CD4-positive, alpha-beta T cell treated with Interleukin-4 for 4 hours (primary cell): ENCODE data around the gene MYO5B.
"Not testable (repeated sequence)": the region's sequence is repeated elsewhere in the genome, so short reads cannot be mapped to it uniquely, and the experiment has no call there.

ENCODE experiments used
- DNase-seq: peaks from one replicate; pipeline ENCODE4 v3.0.0-alpha.2; 2020

The MYO5B gene

DNA sequence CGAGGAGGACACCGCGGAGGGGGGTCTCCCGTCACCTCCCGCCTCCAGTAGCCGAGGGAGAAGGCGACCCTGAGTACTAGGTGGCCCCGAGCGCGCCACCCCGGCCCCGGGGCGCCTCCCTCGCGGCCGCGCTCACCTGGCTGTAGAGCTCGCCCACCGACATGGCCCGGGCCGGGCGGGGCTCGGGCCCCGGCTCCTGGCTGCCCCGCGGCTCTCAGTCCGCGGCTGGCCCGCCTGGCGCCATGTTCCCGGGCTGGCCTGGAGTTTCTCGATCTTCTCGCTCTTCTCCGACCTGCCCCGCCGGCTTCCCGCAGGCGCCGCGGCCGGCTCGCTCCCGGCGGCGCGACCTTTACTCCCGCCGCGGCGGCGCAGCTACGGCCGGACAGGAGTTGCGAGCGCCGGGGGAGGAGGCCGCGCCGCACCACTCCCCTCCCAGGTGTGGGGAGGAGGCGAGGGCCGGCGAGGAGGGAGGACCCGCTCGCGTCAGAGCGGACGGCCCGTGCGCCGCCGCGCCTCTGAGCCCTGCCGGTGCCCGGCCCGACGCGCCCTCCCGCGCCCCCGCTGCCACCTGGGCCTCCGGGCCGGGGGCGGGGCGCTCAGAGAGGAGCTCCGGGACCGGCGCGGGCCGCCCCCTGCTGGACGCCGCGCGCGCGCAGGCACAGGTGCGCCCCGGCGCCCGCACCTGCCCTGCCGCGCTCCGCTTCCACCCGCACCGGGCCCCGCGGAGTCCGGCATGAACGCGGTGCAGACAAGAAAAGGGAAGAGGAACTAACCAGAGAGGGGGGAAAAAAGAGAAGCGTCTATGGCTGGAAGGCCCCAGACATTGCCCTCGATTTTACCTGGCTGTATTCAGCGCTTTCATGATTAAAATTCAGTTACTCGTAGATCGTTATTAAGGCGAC lies at the start of gene MYO5B:
Gene MYO5B (minus strand): TSS at position 517 of the 902 bp plus-strand sequence. CDS start 354 bp downstream, at position 163.
- no peak for DNase-seq

- not testable (repeated sequence) for DNase-seq
Observed at GRCh38 chr18:50241768-50242167, 46.8 kb upstream of the MYO5B start.

DNA sequence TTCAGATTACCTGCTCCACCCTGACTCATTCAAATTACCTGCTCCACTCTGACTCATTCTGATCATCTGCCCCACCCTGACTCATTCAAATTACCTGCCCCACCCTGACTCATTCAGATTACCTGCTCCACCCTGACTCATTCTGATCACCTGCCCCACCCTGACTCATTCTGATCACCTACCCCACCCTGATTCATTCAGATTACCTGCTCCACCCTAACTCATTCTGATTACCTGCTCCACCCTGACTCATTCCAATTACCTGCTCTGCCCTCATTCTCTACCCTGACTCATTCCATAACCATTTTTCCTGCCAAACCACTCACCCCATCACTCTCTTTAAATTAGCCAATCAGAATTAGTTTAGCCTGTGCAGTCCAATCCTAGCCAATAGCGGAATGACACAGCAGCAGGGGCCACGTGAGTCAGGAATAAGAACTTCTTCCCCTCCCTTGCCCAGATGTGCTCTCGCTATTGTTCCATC lies 45.2 kb upstream of the MYO5B start:
- DNase-seq, result peak; percentile 7

GRCh38 chr18:50232419-50232818 lies 37.5 kb upstream of the MYO5B start:
- no peak for DNase-seq

- no peak for DNase-seq
Observed at GRCh38 chr18:50231621-50232020, 36.7 kb upstream of the MYO5B start.

GRCh38 chr18:50220249-50220648 lies 25.3 kb upstream of the MYO5B start:
- DNase-seq, result not testable (repeated sequence)

- DNase-seq, result peak; percentile 34
Observed at GRCh38 chr18:50218432-50219197, 23.7 kb upstream of the MYO5B start.

DNA sequence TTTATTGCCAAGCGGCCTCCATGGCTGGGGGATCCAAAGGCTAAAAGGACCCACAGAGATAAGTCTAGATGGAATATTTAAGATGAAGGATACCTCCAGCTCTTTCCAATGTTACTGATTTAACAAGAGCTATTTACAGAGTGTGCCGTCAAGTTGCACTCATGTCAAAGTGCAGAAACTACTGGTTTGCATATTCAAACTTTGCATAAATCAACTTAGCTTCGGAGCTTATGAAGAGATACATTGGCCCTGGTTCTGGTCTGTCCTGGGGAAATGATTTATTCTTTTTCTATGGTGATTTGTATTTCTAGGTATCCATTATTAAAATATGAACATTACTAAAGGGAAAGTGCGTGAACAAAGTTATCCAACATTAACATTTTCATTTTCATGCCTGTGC lies 14.4 kb upstream of the MYO5B start:
- DNase-seq, result no peak

DNA sequence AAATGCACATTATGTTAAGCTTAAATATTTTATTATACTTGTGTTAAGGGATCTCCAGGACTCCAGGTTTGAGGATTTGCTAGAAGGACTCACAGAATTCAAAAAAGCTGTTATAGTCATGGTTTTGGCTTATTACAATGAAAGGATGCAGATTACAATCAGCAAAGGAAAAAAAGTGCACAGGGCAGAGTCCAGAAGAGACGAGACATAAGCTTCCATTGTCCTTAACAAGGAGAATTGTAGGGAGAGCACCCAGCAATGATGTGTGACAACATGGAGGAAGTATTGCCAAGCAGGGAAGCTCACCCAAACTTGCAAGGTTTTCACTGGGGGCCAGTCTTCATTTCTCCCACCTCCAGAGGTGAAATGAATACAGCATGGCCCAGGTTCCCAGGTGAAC lies 12.8 kb upstream of the MYO5B start:
- DNase-seq, result no peak

DNA sequence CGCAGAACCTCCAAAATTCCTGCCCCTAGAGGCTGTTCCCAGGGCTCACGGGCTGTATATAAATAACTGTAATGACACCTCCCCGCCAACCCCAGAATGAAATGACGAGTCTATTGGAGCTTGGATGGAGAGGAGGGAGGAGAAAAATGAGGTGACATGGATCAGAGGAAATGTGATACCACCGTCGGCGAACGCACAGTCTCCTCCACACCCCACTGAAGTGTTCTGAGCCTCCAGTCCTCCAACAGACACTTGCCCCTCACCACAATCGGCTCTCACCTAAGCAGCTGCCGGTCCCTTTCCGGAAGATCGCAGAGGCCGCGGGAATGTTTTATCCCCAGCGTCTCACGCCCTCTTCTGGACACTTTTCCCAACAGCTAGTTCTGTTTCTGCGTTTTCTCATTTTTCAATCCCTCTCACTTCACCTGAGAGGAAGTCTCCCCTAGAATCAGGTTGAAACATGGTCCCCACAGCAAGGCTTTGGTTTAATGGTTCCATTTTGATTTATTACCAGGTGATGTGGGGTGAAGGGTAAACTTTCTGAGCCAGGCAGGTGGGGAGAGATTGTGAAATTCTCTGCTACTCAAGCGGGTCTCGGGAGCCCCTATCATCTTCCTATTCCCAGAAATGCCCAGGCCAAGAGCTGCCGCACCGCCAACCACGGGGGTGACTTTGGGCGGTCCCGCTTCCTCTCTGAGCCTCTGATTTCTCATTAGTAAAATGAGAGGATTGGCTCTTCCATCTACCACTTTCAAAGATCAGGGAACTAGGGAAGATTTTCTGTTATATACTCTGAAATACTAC lies 9.1 kb upstream of the MYO5B start:
- DNase-seq, result no peak

DNA sequence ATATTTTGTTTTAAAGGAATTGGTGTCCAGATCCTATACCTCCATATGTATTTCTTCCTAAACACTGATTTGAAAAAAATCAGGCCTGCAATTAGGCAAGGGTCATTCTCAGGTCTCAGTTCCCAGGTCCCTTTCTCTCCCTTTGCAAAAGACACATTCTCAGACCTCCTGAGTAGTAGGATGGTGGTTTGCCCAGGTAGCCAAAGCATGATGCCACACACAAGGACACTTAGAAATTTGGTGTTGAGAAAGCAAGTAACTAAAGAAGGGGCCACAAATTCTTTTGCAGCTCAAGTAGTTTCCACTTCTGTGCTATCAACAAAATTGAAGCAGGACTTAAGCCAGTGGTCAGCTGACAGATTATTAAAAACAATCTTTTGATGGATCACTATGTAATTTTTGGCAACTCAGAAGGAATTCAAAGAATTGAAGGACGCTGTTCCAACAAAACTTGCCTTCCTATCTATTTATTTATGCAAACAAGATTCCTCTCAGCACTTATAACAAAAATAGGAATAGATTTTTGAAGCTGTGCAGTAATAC lies 6.6 kb upstream of the MYO5B start:
- DNase-seq, result no peak

DNA sequence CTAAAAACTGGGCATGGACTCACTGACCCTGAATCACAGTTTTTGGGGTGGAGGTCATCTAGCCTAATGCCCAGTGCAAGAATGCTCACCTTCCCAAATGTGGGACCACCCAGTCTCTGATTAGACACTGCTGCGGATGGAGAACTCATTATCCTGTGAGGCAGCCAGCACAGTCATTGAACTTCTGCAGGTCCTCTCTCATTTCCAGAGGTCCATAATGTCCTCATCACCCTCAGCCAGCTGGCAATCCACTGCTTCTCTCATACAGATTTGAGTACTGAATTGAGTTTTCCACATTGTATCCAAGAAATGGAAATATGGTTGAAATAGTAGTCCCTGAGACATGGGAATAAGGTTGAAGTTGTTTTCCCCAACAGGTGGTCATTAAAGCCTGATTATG lies 5.0 kb upstream of the MYO5B start:
- no peak for DNase-seq

- DNase-seq, result no peak
Observed at GRCh38 chr18:50199346-50199855, 4.5 kb upstream of the MYO5B start.

DNA sequence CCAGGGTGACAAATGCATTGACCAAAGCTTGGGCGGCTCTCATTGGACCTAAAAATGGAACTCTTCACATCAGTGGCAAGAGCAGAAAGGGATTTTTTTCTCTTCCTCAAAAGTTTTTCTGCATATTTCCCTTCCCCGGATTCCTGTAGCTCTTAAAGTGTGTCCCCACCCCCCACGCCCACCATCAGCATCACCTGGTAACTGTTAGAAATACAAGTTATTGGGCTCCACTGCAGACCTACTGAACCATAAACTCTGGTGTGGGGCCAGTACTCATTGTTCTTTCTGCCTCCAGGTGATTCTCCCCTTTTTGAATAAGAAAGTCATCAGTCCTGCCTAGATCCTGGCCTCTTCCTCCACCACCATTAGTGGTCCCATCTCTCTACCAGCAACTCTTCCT lies 1.3 kb upstream of the MYO5B start:
- no peak for DNase-seq

- no peak for DNase-seq
Observed at GRCh38 chr18:50195689-50196088, 742 bp upstream of the MYO5B start.

DNA sequence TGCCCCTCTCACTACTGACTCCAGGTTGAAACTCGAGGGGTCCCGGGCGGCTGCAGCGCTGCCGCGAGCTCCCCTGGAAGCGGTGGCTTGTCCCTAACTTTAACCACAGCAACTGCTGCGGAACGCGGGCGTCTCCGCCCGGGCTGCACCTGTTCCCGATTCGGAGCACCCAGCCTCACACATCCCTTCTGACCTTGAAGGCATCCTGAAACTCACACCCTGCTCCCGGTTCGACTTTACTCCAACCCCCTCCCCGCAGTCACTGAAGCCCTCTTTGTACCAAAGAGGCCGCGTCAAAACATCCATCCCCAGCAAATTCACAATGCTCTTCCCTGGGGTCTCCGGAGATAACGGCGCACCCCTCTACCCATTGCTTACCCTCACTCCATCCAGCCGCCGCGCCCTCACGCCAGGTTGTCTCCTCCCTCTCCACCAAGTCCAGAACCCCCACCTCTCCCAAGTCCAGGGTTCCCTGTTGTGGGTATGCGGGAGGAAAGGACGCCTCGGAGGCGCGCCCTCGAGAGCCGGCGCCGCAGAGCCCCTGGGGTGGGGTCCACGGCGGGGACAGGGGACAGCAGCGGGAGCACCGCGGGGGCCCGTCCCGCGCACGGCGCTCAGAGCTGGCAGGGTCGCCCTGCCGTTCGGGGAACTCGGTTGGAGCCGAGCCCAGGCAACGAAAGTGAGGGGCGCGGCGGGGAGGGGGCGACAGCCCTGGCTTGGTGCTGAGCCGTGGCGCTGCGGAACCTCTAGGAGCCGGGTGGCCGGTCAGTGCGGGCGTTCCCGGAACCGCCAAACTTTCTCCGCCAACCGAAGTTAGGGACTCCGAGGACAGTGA lies 934 bp downstream of the MYO5B start:
- DNase-seq, result no peak

GRCh38 chr18:50192995-50193795 lies 1.8 kb downstream of the MYO5B start:
- DNase-seq, result no peak

GRCh38 chr18:50190926-50191325 lies 4.0 kb downstream of the MYO5B start:
- no peak for DNase-seq

DNA sequence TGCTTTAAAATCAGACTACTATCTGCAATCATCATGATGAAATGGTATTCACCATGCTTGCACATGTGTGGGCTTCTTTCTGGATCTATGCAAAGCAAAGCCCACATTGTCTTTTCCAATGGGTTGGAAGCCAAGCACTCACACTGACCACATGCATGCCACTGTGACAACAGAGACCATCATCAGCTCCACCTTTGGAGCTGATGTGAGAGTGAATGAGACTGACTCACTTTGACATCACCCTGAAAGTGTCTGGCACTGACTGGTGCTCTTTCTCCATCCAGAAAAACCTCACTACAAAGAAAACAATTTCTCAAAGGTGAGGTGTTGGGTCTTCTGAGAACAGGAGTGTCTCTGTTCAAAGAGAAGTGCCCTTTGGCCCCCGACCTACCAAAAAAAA lies 4.7 kb downstream of the MYO5B start:
- no peak for DNase-seq

GRCh38 chr18:50189160-50189559 lies 5.8 kb downstream of the MYO5B start:
- DNase-seq, result no peak

- no peak for DNase-seq
Observed at GRCh38 chr18:50188652-50189051, 6.3 kb downstream of the MYO5B start.
